Activated CD8-positive, alpha-beta T cell treated with anti-CD3 and anti-CD28 coated beads for 36 hours (primary cell): ENCODE data around the gene CLCN2. TPM values are rescaled to one million over a fixed set of nuclear protein-coding genes. Genes with fewer than 3 reads are reported as not detected.
A peak's percentile ranks its signal among the peaks of the same experiment; 100 is the strongest.

ENCODE experiments used
- ATAC-seq: fragments of 200-7000 bp; cut with Tn5 transposase; one replicate; pipeline ENCODE4 v1.10.0; 2021; ENCODE audit warnings: mild to moderate bottlenecking, moderate library complexity
- CTCF ChIA-PET: fragments of 350-600 bp; sonication (Branson Sonifier 250); formaldehyde crosslinking; loops from one replicate; lab custom pipeline; 2021; ENCODE audit warnings: antibody characterized with exemption; lab: Charles Lee
- POLR2A ChIA-PET: fragments of 350-600 bp; sonication (Branson Sonifier 250); formaldehyde crosslinking; loops from one replicate; lab custom pipeline; 2021; ENCODE audit warnings: antibody characterized with exemption; lab: Charles Lee
- DNase-seq: peaks from one replicate; pipeline ENCODE4 v3.0.0-alpha.2; 2020
- H3K27ac Mint-ChIP-seq: one replicate; pipeline ENCODE4 v1.8.0; 2021; ENCODE audit warnings: mild to moderate bottlenecking, mixed read lengths
- H3K27me3 Mint-ChIP-seq: one replicate; pipeline ENCODE4 v1.8.0; 2021; ENCODE audit warnings: mixed read lengths
- H3K36me3 Mint-ChIP-seq: one replicate; pipeline ENCODE4 v1.8.0; 2021; ENCODE audit warnings: low read depth, mixed read lengths
- H3K4me1 Mint-ChIP-seq: one replicate; pipeline ENCODE4 v1.8.0; 2021; ENCODE audit warnings: low read depth, mixed read lengths
- H3K4me3 Mint-ChIP-seq: one replicate; pipeline ENCODE4 v1.8.0; 2021; ENCODE audit warnings: mild to moderate bottlenecking, moderate library complexity, mixed read lengths
- H3K9me3 Mint-ChIP-seq: one replicate; pipeline ENCODE4 v1.8.0; 2021; ENCODE audit warnings: mixed read lengths
- intact Hi-C: fragments of 100-400 bp; cut with micrococcal nuclease; formaldehyde crosslinking; loops from one replicate; pipeline ENCODE4 v1.10.0; 2022
- total RNA-seq, 2 experiments: library from RNA; stranded (reverse); gene quantifications; one replicate each; pipeline ENCODE4 v1.2.3, GENCODE V29; 2021
- TF ChIP-seq, protein P1 (sequence below): fragments of 200-600 bp; IDR thresholded peaks from one replicate; pipeline ENCODE4 v1.8.0; 2022; ENCODE audit warnings: antibody characterized with exemption, mild to moderate bottlenecking

The CLCN2 gene
- total RNA-seq, 2 experiments from 2014 or later, result 4.0 to 4.2 TPM

DNA sequence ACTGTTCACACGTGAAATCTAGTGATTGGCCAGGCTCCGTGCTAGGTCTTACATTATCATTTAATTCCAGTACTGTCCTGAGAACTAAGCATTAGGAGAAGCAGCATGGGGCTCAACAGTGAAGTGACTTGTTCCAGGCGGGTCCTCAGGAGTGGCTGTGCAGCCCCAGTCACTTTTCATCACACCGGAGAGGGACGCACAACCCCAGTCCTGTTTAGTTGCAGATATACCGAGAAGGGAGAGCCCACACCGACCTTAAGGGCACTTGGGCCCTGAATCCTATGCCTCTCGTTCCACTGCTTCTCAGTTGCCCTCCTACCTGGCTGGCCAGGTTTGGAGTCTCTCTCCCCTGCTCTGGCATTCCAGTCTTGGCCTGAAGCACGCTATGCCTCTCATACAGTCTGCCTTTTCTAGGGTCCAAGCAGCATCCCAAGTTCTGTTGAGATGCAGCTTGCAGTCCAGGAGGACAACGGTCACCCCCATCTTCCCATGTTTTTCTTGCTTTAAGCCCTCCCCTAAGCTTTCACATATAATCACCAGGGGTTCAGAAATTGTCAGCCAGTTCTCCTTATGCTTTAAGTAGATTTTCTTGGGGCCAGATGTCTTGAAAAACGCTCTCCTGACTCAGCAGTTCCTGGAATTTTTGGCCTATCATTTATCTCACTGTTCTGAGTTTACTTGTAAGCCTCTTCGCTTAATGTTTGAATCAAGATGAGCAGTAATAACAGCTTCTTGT, 13.9 kb downstream of the CLCN2 start:
- no peak overlapping the region for H3K4me3 Mint-ChIP-seq
- intact Hi-C loops, result no loop called here

DNA sequence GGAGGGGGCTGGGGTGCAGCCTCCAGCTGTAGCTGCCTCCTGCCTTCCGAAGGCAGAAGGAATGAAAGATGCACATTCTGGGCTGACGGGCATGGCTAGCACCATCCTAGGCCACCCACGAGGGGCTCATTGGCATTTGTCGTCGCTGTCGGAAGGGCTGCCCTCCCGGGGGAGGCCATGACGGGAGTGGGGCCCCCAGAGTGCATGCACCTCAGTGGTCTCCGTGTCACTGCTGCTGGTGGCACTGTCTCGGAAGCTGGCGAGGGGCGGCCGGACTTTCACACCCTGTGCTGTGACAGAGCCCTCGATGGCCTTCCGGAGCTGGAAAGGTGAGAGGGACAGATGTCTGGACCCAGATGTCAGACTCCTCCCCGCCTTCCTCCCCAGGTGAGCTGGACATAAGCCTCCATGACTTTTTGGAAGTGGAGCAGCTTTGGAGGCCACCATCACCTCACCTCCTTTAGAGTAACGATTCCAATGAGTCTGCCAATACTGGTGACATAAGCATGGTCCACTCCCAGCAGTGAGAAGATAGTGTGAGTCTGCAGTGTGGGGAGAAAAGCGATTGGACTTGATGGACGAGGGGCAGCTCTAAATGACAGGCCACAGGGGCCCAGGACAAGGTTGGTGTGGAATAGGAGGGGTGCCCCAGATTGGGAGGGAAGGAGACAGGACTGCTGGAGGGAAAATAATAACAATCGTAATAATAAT, 14.8 kb downstream of the CLCN2 start:
- intact Hi-C loops, result no loop called here
- no peaks in the 10 kb centered on the region for H3K9me3 Mint-ChIP-seq
- H3K4me1 Mint-ChIP-seq, result no peaks in the 10 kb centered on the region
- TF ChIP-seq, protein P1, sequence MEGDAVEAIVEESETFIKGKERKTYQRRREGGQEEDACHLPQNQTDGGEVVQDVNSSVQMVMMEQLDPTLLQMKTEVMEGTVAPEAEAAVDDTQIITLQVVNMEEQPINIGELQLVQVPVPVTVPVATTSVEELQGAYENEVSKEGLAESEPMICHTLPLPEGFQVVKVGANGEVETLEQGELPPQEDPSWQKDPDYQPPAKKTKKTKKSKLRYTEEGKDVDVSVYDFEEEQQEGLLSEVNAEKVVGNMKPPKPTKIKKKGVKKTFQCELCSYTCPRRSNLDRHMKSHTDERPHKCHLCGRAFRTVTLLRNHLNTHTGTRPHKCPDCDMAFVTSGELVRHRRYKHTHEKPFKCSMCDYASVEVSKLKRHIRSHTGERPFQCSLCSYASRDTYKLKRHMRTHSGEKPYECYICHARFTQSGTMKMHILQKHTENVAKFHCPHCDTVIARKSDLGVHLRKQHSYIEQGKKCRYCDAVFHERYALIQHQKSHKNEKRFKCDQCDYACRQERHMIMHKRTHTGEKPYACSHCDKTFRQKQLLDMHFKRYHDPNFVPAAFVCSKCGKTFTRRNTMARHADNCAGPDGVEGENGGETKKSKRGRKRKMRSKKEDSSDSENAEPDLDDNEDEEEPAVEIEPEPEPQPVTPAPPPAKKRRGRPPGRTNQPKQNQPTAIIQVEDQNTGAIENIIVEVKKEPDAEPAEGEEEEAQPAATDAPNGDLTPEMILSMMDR, result no peak
- no peaks in the 10 kb centered on the region for H3K36me3 Mint-ChIP-seq
- POLR2A ChIA-PET, result interaction anchor here (0.9 to 1.7 kb wide), 3 partner anchors 10 to 21 kb away, joined by 3 to 10 read pairs (median 5); partner anchors contain the start of genes CLCN2, FAM131A and POLR2H
- H3K27ac Mint-ChIP-seq, result no peak overlapping the region
- CTCF ChIA-PET, result interaction anchor here (3.4 kb wide), 1 partner anchor 8 kb away, joined by 16 read pairs; no protein-coding TSS in a partner anchor
- no peaks in the 10 kb centered on the region for H3K27me3 Mint-ChIP-seq
- DNase-seq (no peak), ATAC-seq (no peak)
- no peak overlapping the region for H3K4me3 Mint-ChIP-seq

More for the DNA sequence above, 13.9 kb downstream of the CLCN2 start:
- POLR2A ChIA-PET, result interaction anchor here (1.1 to 1.9 kb wide), 4 partner anchors 12 to 32 kb away, joined by 5 to 10 read pairs (median 6); no protein-coding TSS in a partner anchor
- Mint-ChIP-seq H3K27me3 (no peaks in the 10 kb centered on the region), H3K27ac (no peak overlapping the region), H3K36me3 (no peaks in the 10 kb centered on the region), H3K4me1 (no peaks in the 10 kb centered on the region), H3K9me3 (no peaks in the 10 kb centered on the region)
- no peak for ATAC-seq
- CTCF ChIA-PET, result interaction anchor here (3.4 kb wide), 1 partner anchor 7 kb away, joined by 16 read pairs; no protein-coding TSS in a partner anchor
- TF ChIP-seq, protein P1, result no peak
- DNase-seq, result no peak

DNA sequence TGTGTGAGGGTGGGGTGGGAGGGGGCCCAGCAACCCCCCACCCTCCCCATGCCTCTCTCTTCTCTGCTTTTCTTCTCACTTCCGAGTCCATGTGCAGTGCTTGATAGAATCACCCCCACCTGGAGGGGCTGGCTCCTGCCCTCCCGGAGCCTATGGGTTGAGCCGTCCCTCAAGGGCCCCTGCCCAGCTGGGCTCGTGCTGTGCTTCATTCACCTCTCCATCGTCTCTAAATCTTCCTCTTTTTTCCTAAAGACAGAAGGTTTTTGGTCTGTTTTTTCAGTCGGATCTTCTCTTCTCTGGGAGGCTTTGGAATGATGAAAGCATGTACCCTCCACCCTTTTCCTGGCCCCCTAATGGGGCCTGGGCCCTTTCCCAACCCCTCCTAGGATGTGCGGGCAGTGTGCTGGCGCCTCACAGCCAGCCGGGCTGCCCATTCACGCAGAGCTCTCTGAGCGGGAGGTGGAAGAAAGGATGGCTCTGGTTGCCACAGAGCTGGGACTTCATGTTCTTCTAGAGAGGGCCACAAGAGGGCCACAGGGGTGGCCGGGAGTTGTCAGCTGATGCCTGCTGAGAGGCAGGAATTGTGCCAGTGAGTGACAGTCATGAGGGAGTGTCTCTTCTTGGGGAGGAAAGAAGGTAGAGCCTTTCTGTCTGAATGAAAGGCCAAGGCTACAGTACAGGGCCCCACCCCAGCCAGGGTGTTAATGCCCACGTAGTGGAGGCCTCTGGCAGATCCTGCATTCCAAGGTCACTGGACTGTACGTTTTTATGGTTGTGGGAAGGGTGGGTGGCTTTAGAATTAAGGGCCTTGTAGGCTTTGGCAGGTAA, 15.9 kb downstream of the CLCN2 start:
- ATAC-seq (peak; percentile 55), DNase-seq (no peak)
- Mint-ChIP-seq H3K27me3 (no peaks in the 10 kb centered on the region), H3K4me1 (peaks cover 3% of the 10 kb centered on the region), H3K9me3 (no peaks in the 10 kb centered on the region), H3K4me3 (no peak overlapping the region), H3K36me3 (no peaks in the 10 kb centered on the region), H3K27ac (no peak overlapping the region)
- TF ChIP-seq, protein P1, result no peak
- CTCF ChIA-PET, result interaction anchor here (1.1 to 3.4 kb wide), 2 partner anchors 9 to 40 kb away, joined by 3 to 16 read pairs; no protein-coding TSS in a partner anchor
- POLR2A ChIA-PET, result interaction anchor here (0.9 to 1.7 kb wide), 3 partner anchors 8 to 20 kb away, joined by 3 to 10 read pairs (median 5); partner anchors contain the start of genes CLCN2, FAM131A and POLR2H
- intact Hi-C loops, result no loop called here

DNA sequence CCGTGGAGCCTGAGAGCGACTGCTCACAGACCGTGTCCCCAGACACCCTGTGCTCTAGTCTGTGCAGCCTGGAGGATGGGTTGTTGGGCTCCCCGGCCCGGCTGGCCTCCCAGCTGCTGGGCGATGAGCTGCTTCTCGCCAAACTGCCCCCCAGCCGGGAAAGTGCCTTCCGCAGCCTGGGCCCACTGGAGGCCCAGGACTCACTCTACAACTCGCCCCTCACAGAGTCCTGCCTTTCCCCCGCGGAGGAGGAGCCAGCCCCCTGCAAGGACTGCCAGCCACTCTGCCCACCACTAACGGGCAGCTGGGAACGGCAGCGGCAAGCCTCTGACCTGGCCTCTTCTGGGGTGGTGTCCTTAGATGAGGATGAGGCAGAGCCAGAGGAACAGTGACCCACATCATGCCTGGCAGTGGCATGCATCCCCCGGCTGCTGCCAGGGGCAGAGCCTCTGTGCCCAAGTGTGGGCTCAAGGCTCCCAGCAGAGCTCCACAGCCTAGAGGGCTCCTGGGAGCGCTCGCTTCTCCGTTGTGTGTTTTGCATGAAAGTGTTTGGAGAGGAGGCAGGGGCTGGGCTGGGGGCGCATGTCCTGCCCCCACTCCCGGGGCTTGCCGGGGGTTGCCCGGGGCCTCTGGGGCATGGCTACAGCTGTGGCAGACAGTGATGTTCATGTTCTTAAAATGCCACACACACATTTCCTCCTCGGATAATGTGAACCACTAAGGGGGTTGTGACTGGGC, 16.7 kb downstream of the CLCN2 start:
- Mint-ChIP-seq H3K9me3 (no peaks in the 10 kb centered on the region), H3K27ac (no peak overlapping the region), H3K36me3 (no peaks in the 10 kb centered on the region), H3K27me3 (no peaks in the 10 kb centered on the region), H3K4me1 (peaks cover 4% of the 10 kb centered on the region), H3K4me3 (no peak overlapping the region)
- DNase-seq, result no peak
- intact Hi-C loops, result no loop called here
- ATAC-seq, result no peak
- TF ChIP-seq, protein P1, result no peak
- POLR2A ChIA-PET, result interaction anchor here (1.7 kb wide), 1 partner anchor 8 kb away, joined by 10 read pairs; the partner anchor contains the start of gene FAM131A
- CTCF ChIA-PET, result interaction anchor here (1.1 to 3.4 kb wide), 2 partner anchors 10 to 39 kb away, joined by 3 to 16 read pairs; no protein-coding TSS in a partner anchor
